ENCODE measurements around the gene PLK3. TPM values are rescaled to one million over a fixed set of nuclear protein-coding genes. Genes with fewer than 3 reads are reported as not detected.

PLK3 gene
- total RNA-seq, 1 experiment from 2014 or later: 56.1 TPM

- ChIA-PET POLR2A (interaction anchor here (0.6 kb wide), 1 partner anchor 14 kb away, joined by 3 read pairs; no protein-coding TSS in a partner anchor), RAD21 (ENCODE audit: low non-redundant PET in 1 of 2, low total read pairs in 2 of 2, uncharacterized antibody in 2 of 2, unreplicated experiment in 2 of 2) (no interaction called here), CTCF (no interaction called here)
- no TSS peak for BruUV-seq (replicated peaks)
- Histone ChIP-seq H3K9me2 (ENCODE audit: insufficient read depth) (no peaks in the 10 kb centered on the region), H3K4me3 (replicated peaks in 1 of 2; ENCODE audit: low read depth in 1 of 2, low read length in 2 of 2) (no peak overlapping the region), H2AFZ (ENCODE audit: low read depth, low read length, poor library complexity, severe bottlenecking) (no peak overlapping the region), H3K79me2 (ENCODE audit: insufficient read depth, low read length) (peaks cover 51% of the 10 kb centered on the region), H3K27me3 (ENCODE audit: insufficient read depth, low read length) (no peaks in the 10 kb centered on the region), H3K4me2 (ENCODE audit: low read length) (peak overlapping the region; percentile 93), H3K36me3 (ENCODE audit: control insufficient read depth in 1 of 2, insufficient read depth in 2 of 2, low read length in 2 of 2) (peaks cover 3 to 46% of the 10 kb centered on the region in 2 experiments; a peak in 3 of 4 replicates), H3K9me3 (ENCODE audit: control insufficient read depth in 1 of 2, insufficient read depth in 1 of 2, low read depth in 1 of 2, low read length in 2 of 2) (no peaks in the 10 kb centered on the region), H3K9ac (ENCODE audit: low read length) (no peak overlapping the region; the same call in 1 of the 2 replicates), H3K4me1 (ENCODE audit: control insufficient read depth in 1 of 2, insufficient read depth in 2 of 2, low read length in 2 of 2) (peaks cover 41 to 91% of the 10 kb centered on the region in 2 experiments), H3K27ac (ENCODE audit: low read depth, low read length) (peak overlapping the region; percentile 25; the same call in 1 of the 2 replicates), H4K20me1 (ENCODE audit: insufficient read depth) (no peaks in the 10 kb centered on the region)
- ATAC-seq (no peak), DNase-seq (ENCODE audit: low read depth, low spot score) (no peak)
- intact Hi-C loops (cut with micrococcal nuclease): no loop called here
- TF ChIP-seq ELF1 (IDR thresholded peaks at IDR 0.05; ENCODE audit: borderline replicate concordance, low read depth) (no peak), CBX3 (IDR thresholded peaks at IDR 0.05; ENCODE audit: low read depth) (no peak), TCF7L2 (IDR thresholded peaks at IDR 0.05; ENCODE audit: borderline replicate concordance, extremely low read depth, insufficient read depth, insufficient read length) (no peak), ZFX (IDR thresholded peaks at IDR 0.05) (no peak), EZH2 (IDR thresholded peaks at IDR 0.05) (no peak), CEBPB (IDR thresholded peaks at IDR 0.05; ENCODE audit: low read depth) (no peak)
These were observed 3.3 kb downstream of the PLK3 start for GRCh38 chr1:44803312-44804095.

GRCh38 chr1:44805311-44806024 lies 5.3 kb downstream of the PLK3 start:
- Histone ChIP-seq H3K36me3 (ENCODE audit: control insufficient read depth in 1 of 2, insufficient read depth in 2 of 2, low read length in 2 of 2) (peaks cover 3 to 46% of the 10 kb centered on the region in 2 experiments; a peak in 3 of 4 replicates), H3K4me3 (replicated peaks in 1 of 2; ENCODE audit: low read depth in 1 of 2, low read length in 2 of 2) (no peak overlapping the region), H3K4me1 (ENCODE audit: control insufficient read depth in 1 of 2, insufficient read depth in 2 of 2, low read length in 2 of 2) (peaks cover 50 to 96% of the 10 kb centered on the region in 2 experiments), H4K20me1 (ENCODE audit: insufficient read depth) (no peaks in the 10 kb centered on the region), H3K4me2 (ENCODE audit: low read length) (peak overlapping the region; percentile 68), H2AFZ (ENCODE audit: low read depth, low read length, poor library complexity, severe bottlenecking) (no peak overlapping the region), H3K9ac (ENCODE audit: low read length) (peak overlapping the region; percentile 73), H3K79me2 (ENCODE audit: insufficient read depth, low read length) (peaks cover 49% of the 10 kb centered on the region), H3K27me3 (ENCODE audit: insufficient read depth, low read length) (no peaks in the 10 kb centered on the region), H3K9me3 (ENCODE audit: control insufficient read depth in 1 of 2, insufficient read depth in 1 of 2, low read depth in 1 of 2, low read length in 2 of 2) (no peaks in the 10 kb centered on the region), H3K27ac (ENCODE audit: low read depth, low read length) (peak overlapping the region; percentile 98), H3K9me2 (ENCODE audit: insufficient read depth) (no peaks in the 10 kb centered on the region)
- ChIA-PET RAD21 (ENCODE audit: low non-redundant PET in 1 of 2, low total read pairs in 2 of 2, uncharacterized antibody in 2 of 2, unreplicated experiment in 2 of 2) (no interaction called here), POLR2A (interaction anchor here (0.5 to 8.0 kb wide), 6 partner anchors 12 to 716 kb away, joined by 3 to 200 read pairs (median 6); partner anchors contain the start of genes PRDX1 and RNU5D-1), CTCF (no interaction called here)
- no TSS peak for BruUV-seq (replicated peaks)
- DNase-seq (ENCODE audit: low read depth, low spot score) (no peak), ATAC-seq (no peak)
- intact Hi-C loops (cut with micrococcal nuclease): no loop called here
- TF ChIP-seq SIN3A (IDR thresholded peaks at IDR 0.05; ENCODE audit: low read depth): no peak
- TF ChIP-seq CTCF (IDR thresholded peaks at IDR 0.05 in 2 of 3, conservative IDR thresholded peaks at IDR 0.05 in 1 of 3; ENCODE audit: borderline replicate concordance in 1 of 3, insufficient read depth in 1 of 3, low read depth in 2 of 3, low read length in 2 of 3): peak in 1 of 3 experiments; percentile 24; a peak in 1 of 6 replicates
- no peak for TF ChIP-seq RAD21 (IDR thresholded peaks at IDR 0.05; ENCODE audit: low read depth)
- TF ChIP-seq POLR2AphosphoS5 (IDR thresholded peaks at IDR 0.05; ENCODE audit: low read depth, low read length): peak; percentile 47
- no peak for TF ChIP-seq REST (IDR thresholded peaks at IDR 0.05; ENCODE audit: low read depth)
- TF ChIP-seq EGR1 (IDR thresholded peaks at IDR 0.05; ENCODE audit: low read depth): no peak
- TF ChIP-seq ZFX (IDR thresholded peaks at IDR 0.05): no peak
- TF ChIP-seq ELF1 (IDR thresholded peaks at IDR 0.05; ENCODE audit: borderline replicate concordance, low read depth): no peak
